GM21423 (cell line): ENCODE measurements around the gene ENTPD2.
"Not testable (repeated sequence)": the region's sequence is repeated elsewhere in the genome, so short reads cannot be mapped to it uniquely, and the experiment has no call there.

Experiments used
- ATAC-seq: cut with Tn5 transposase; IDR thresholded peaks from one replicate; pipeline ENCODE4 v1.9.1; 2021; ENCODE audit warnings: mild to moderate bottlenecking, moderate library complexity; ENCODE audit not compliant: unreplicated experiment

Gene ENTPD2

DNA sequence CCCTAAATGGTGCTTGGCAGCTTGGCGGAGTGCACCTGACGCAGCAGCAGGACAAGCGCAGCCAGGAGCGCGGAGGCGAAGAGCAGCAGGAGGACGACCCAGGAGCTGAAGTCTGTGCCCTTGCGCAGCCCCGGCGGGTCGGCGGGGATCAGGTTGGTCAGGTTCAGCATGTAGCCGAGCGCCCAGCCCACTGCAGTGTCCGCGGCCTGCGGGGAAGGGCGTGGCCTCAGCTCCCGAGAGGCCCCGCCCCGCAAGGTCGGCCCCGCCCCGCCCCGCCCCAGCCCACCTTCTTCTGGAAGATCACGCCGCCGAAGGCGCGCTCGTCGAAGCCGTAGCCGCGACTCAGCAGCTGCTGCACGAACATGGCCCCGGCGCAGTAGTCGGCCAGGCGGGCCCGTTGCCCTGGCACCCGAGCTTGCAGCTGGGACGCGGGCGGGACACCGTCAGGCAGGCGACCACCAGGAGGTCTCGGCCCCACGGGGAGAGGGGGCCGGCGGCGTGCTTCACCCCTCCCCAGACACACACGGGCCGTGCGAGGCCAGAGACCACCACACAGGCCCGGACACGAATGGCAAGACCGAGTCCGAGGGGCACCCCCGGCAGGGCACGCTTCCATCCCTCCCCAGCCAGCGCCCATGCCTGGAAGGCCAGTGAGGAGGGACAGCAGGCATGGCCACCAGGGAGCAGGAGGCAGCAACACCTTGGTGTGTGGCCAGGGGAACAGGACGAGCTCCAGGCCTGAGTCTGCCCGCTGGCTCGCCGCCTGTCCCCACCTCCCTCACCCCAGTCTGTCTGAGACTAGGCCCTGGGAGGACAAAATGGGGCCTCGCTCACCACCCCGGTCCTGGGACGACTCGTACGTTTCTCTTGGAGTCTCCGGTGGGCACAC, 5.0 kb downstream of the ENTPD2 start:
- no peak for ATAC-seq

DNA sequence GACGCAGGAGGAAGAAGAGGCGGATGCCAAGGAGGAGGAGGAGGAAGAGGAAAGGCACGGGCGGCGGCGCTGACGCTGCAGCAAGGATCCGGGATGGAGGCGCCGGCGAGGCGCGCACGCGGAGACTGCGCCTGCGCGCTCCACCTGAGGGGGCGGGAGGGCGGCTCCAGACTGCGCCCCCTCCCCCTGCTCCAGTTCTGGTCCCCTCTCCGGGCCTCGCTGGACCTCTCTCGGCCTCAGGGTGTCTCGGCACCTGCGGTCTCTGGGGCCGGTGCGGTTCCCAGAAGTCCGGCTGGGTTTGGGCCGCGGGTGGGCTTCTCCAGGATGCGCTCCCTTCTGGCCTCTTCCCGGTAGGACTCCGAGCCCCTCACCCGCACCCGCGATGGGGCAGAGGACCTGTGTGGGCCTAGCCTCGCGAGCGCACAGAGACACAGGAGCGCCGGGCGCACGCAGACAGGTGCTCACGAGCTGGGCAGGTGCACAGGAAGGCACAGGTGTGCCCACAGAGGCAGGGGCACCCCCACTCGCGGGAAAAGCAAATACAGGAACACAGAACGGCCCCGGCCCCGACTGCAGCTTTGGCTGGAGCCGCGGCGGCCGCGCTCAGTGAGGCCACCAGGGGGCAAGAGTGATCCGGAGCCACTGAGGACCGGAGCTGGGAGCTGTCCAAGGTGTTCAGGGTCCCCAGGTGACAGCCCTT, 7.6 kb downstream of the ENTPD2 start, which contains the start of gene NPDC1:
Gene NPDC1, minus strand, starts transcription at position 90 of the 700 bp plus-strand sequence. CDS start 188 bp downstream, outside the sequence.
- ATAC-seq = peak; percentile 71

GRCh38 chr9:137045294-137046087, 8.4 kb downstream of the ENTPD2 start:
- no peak for ATAC-seq

DNA sequence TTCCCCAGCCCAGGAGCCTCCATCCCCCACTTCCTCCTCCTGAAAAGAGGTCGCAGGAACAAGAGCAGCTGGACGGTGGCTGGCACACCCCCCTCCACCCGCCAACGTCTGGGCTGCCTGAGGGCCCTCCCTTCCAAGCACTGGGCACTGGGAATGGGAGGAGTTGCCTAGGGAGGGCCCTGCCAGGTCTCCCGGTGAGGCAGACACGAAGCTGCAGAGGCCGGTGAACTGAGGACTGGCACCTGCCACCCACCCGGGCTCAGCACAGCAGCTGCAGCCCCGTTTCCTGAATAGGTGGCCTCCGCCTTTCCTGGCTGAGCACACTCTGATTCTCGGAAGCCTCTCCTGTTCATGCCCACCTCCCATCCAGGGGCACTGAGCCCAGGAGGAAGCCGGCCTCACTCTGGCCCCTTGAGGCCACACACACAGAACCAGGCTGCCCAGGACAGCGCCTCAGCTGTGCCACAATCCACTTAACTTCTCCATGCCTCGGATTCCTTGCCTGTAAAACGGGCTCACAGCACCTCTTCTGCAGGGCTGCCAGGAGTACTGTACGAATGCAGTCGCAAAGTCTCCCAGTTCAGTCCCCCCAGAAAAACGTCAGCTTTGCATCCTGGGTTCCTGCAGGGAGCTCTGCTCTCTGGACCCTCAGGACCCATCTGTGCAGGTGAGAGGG, 9.2 kb downstream of the ENTPD2 start:
- no peak for ATAC-seq

DNA sequence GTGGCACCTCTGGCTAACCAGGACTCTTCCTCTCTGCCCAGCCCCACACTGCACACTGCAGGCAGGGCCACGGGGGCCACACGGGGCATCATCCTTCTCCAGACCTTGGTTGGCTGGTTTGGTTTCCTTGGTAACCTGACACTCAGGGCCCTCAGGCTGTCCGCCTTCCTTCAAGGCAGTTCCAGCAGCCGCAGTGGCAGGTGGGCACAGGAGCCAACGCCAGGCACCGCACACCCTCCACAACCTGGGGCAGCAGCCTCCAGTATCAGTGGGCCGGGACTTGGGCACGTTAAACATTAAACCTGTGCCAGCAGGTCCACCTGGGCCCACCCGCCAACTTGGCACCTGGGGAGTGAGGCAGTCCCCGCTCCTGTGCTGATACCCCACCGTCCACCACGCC, 9.8 kb downstream of the ENTPD2 start:
- ATAC-seq = no peak

- ATAC-seq = no peak
Observed at GRCh38 chr9:137042751-137043727, 10.8 kb downstream of the ENTPD2 start.

- no peak for ATAC-seq
Observed at GRCh38 chr9:137041124-137041523, 12.7 kb downstream of the ENTPD2 start.

DNA sequence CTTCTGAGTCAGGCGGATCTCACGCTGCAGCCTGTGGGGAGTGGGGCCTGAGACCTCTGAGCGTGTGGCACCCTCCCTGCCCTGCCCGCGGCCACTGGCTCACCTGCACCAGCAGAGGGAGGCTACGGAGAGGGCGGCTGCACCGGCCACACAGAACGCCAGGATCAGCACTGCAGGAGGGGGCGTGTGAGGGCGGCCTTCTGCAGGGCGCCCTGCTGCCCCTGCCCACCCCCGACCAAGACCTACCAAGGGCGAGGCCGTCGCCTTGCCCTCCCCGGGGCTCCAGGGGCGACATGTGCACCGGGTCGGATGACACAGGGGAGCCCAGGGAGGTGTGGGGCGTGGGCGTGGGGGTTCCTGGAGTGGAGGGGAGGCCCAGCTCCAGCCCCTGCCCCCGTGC, 13.3 kb downstream of the ENTPD2 start:
- no peak for ATAC-seq

- no peak for ATAC-seq
Observed at GRCh38 chr9:137039611-137040366, 14.1 kb downstream of the ENTPD2 start.

GRCh38 chr9:137038916-137039315, 14.9 kb downstream of the ENTPD2 start:
- no peak for ATAC-seq

DNA sequence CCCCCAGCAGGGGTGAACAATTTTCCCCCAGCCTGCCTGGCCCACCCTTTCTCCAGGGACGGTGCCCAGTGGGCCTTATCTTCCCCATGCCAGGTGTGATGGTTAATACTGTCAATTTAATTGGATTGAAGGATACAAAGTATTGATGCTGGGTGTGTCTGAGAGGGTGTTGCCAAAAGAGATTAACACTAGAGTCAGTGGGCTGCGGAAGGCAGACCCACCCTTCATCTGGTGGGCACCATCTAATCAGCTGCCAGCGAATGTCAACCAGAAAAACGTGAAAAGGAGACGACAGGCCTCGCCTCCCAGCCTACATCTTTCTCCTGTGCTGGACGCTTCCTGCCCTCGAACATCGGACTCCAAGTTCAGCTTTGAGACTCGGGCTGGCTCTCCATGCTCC, 16.4 kb downstream of the ENTPD2 start:
- ATAC-seq = no peak

DNA sequence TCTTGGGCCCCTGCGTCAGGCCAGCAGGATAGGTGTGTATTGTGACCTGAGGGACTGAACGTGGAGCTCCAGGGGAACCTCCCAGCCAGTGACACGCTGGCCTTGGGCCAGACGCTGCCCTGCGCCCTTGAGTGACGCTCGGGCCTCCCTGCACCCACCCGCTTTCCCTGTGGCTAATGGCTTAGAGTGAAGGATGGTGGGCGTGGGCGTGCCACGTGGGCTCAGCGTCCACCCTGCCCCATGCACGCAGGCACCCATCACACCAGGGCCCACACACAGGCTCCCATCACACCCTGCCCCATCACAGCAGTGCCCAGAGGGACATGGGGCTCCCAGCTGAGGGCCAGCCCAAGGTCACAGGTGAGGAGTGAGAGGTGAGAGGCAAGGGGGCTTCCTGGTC, 16.8 kb downstream of the ENTPD2 start:
- no peak for ATAC-seq

- no peak for ATAC-seq
Observed at GRCh38 chr9:137035937-137036336, 17.9 kb downstream of the ENTPD2 start.

- no peak for ATAC-seq
Observed at GRCh38 chr9:137035507-137035834, 18.4 kb downstream of the ENTPD2 start.

- peak; percentile 50 for ATAC-seq
Observed at GRCh38 chr9:137034709-137035506, 19.0 kb downstream of the ENTPD2 start.

DNA sequence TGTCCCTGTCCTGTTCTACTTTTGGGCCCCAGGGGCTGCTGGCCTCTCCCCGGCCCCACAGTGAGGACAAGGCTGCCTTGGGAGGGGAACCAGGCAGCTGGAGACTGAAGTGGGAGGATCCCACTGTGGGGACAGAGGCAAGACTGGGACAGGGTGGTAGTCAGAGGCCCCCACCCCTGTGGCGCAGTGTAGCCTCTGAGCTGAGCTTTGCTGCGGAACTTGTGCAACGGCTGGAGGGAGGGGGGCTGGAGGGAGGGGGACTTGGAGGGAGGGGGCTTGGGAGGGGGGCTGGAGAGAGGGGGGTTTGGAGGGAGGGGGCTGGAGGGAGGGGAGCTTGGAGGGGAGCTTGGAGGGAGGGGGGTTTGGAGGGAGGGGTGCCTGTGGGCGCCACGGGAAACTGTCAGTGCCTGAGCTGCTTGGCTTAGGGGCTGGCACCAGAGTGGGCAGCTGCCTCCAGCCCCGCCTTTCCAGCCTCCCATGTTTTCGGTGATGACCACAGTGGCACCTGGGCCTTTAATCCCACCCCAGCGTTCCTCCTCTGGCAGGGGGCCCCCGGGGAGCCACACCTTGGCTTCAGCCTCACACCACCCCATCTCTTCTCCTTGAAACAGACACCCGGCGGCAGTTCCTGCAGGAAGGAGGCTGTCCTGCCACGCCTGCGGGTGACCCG, 19.7 kb downstream of the ENTPD2 start:
- peak; percentile 4 for ATAC-seq

- ATAC-seq = not testable (repeated sequence)
Observed at GRCh38 chr9:137033481-137033880, 20.4 kb downstream of the ENTPD2 start.

- no peak for ATAC-seq
Observed at GRCh38 chr9:137032858-137033257, 21.0 kb downstream of the ENTPD2 start.
